GM12874 (cell line): ENCODE measurements around the gene FAM20C.

Experiments used
- CTCF ChIP-seq: IDR thresholded peaks from 2 replicates; pipeline ENCODE4 v1.5.1; 2011; ENCODE audit warnings: low read depth, mild to moderate bottlenecking, control low read depth, low read length, moderate library complexity; ENCODE audit not compliant: insufficient read depth

Gene FAM20C

GRCh38 chr7:261341-262250, 69.2 kb downstream of the FAM20C start:
- no peak for TF ChIP-seq CTCF

- no peak for TF ChIP-seq CTCF
Observed at GRCh38 chr7:262251-262572, 69.8 kb downstream of the FAM20C start.

- TF ChIP-seq CTCF: peak; percentile 72
Observed at GRCh38 chr7:262631-263311, 70.4 kb downstream of the FAM20C start.

- TF ChIP-seq CTCF: peak; percentile 59; the same call in 1 of the 2 replicates
Observed at GRCh38 chr7:263483-264351, 71.3 kb downstream of the FAM20C start.

- no peak for TF ChIP-seq CTCF
Observed at GRCh38 chr7:264541-265191, 72.3 kb downstream of the FAM20C start.

- TF ChIP-seq CTCF: no peak
Observed at GRCh38 chr7:265192-265997, 73.0 kb downstream of the FAM20C start.
